Vagina (tissue), 2 donors: ENCODE data around the gene ACVRL1. TPM values are rescaled to one million over a fixed set of nuclear protein-coding genes. Genes with fewer than 3 reads are reported as not detected.

Source experiments
- DNase-seq, 2 donors: peaks; one replicate each; pipeline ENCODE4 v3.0.0-alpha.2; 2017; ENCODE audit errors: extremely low spot score in 2 of 2
- H3K27ac ChIP-seq: fragments of 200-600 bp; sonication (generic); one replicate; pipeline ENCODE4 v1.5.1; 2019
- H3K27me3 ChIP-seq: fragments of 200-600 bp; sonication (generic); one replicate; pipeline ENCODE4 v1.5.1; 2019
- H3K36me3 ChIP-seq, 2 donors: fragments of 200-600 bp; sonication (generic); one replicate each; pipeline ENCODE4 v1.5.1; 2017 to 2019
- H3K4me1 ChIP-seq: fragments of 200-600 bp; sonication (generic); one replicate; pipeline ENCODE4 v1.5.1; 2019
- H3K4me3 ChIP-seq, 2 donors: fragments of 200-600 bp; sonication (generic); 1 replicate in 1 of 2; 2 replicates in 1 of 2; pipeline ENCODE4 v1.5.1; 2016 to 2019
- H3K9me3 ChIP-seq: fragments of 200-600 bp; sonication (generic); one replicate; pipeline ENCODE4 v1.5.1; 2019
- CTCF ChIP-seq, 3 experiments: fragments of 450-650 bp in 2 of 3; fragments of 200-600 bp in 1 of 3; sonication (generic) in 1 of 3; IDR thresholded peaks; one replicate each; pipeline ENCODE4 v1.5.1; 2017 to 2019; ENCODE audit warnings: antibody characterized with exemption in 3 of 3, mild to moderate bottlenecking in 2 of 3, moderate library complexity in 2 of 3
- POLR2A ChIP-seq, 2 donors: fragments of 450-650 bp; IDR thresholded peaks; one replicate each; pipeline ENCODE4 v1.6.1; 2017; ENCODE audit warnings: antibody characterized with exemption in 2 of 2, mild to moderate bottlenecking in 2 of 2, moderate library complexity in 2 of 2
- POLR2AphosphoS5 ChIP-seq, 2 donors: sonication (generic); formaldehyde crosslinking; IDR thresholded peaks; one replicate each; pipeline ENCODE4 v1.9.0; 2017; ENCODE audit warnings: antibody characterized with exemption in 2 of 2, mild to moderate bottlenecking in 2 of 2, low read depth in 1 of 2; ENCODE audit not compliant: insufficient read depth in 1 of 2
- intact Hi-C: fragments of 100-400 bp; cut with DNase I; formaldehyde crosslinking; loops from one replicate; pipeline ENCODE4 v1.15.1; 2023
- total RNA-seq: library from RNA; depleted of rRNA; stranded (reverse); fragments of >200 nt; gene quantifications from one replicate; pipeline ENCODE4 v1.2.3, GENCODE V29; 2016

ACVRL1 gene
- total RNA-seq, 1 donor from 2014 or later = 115 TPM

DNA sequence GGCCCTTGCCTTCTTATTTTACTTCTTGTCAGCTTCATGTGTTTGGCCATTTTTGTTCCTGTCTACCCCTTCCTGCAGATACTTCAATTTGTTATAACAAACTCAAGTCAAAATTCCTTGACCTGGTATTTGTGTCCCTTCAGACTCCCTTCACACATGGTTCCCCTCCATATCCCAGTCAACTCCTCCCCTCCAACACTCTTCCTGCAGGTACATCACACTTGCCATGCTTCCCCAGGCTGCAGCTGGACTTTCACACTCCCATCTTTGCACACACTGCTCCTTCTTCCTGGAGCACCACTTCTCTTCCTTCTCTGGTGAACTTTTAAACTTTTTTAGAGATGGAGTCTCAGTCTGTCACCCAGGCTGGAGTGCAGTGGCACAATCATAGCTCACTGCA lies 39.9 kb upstream of the ACVRL1 start:
- no peak overlapping the region for H3K27ac ChIP-seq
- H3K27me3 ChIP-seq = no peaks in the 10 kb centered on the region
- no peak for TF ChIP-seq POLR2A (IDR thresholded peaks at IDR 0.05)
- TF ChIP-seq POLR2AphosphoS5 (IDR thresholded peaks at IDR 0.05; ENCODE audit: insufficient read depth in 1 of 2, low read depth in 1 of 2) = no peak
- no peak for TF ChIP-seq CTCF (IDR thresholded peaks at IDR 0.05)
- no peaks in the 10 kb centered on the region for H3K9me3 ChIP-seq
- DNase-seq = no peak
- intact Hi-C loops = no loop called here
- peaks cover 42% of the 10 kb centered on the region for H3K4me1 ChIP-seq
- no peak overlapping the region for H3K4me3 ChIP-seq
- H3K36me3 ChIP-seq = no peaks in the 10 kb centered on the region

- H3K36me3 ChIP-seq = no peaks in the 10 kb centered on the region
- TF ChIP-seq CTCF (IDR thresholded peaks at IDR 0.05) = no peak
- TF ChIP-seq POLR2AphosphoS5 (IDR thresholded peaks at IDR 0.05; ENCODE audit: insufficient read depth in 1 of 2, low read depth in 1 of 2) = no peak
- TF ChIP-seq POLR2A (IDR thresholded peaks at IDR 0.05) = no peak
- peaks cover 42% of the 10 kb centered on the region for H3K4me1 ChIP-seq
- H3K27ac ChIP-seq = no peak overlapping the region
- no peaks in the 10 kb centered on the region for H3K27me3 ChIP-seq
- no peak overlapping the region for H3K4me3 ChIP-seq
- no peaks in the 10 kb centered on the region for H3K9me3 ChIP-seq
- intact Hi-C loops = no loop called here
- DNase-seq = no peak
Measured at GRCh38 chr12:51867796-51868428, 39.4 kb upstream of the ACVRL1 start.

DNA sequence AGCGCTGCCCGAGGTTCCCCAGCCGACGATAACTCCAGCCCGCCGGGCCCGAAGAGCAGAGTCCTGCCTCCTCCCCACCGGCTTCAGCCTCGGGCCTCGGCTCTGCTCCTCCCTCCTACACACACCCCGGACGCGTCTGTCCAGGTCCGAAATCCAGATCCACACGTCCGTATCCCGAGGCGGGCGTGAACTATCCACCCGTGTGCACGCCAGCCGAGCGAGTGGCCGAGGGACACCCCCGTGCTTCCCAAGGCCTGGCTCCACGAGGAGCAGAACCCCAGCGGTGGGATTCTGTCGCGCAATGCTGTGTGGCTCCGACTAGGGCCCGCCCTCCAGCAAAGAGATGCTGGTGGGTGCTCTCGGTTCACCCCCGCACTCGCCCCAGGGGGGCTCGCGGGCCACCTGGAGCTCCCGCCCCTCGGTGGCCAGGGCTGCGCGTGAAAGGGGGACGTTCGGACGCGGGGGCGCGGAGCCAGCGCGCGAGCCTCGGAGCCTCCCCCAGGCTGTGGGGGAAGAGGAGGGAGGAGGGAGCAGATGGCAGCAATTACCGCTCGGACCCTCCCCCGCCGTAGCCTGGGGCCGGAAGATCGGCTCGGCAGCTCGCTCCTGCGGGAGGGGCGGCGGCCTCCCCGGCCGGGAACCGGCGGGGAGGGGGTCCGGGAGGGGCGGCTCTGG lies 38.3 kb upstream of the ACVRL1 start:
- Histone ChIP-seq H3K27ac (peak overlapping the region; percentile 68), H3K27me3 (no peaks in the 10 kb centered on the region)

DNA sequence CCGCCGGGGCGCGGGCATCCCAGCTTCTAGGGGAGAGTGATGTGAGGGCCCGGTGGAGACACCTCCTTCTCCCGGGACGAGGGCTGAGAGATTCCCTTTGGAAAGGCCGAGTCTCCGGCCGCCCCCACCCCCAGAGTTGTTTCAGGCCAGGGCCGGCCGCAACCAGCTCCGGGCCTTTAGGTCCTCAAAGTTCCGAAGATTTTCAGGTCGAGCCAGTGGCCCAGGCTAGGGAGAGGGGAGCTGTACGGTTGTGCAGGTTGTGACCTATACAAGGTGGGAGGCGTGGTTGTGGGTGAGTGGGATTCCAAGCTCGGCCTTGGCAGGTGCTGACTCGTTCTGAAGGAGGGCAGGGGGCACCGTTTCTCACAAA lies 37.8 kb upstream of the ACVRL1 start:
- TF ChIP-seq POLR2AphosphoS5 (IDR thresholded peaks at IDR 0.05; ENCODE audit: insufficient read depth in 1 of 2, low read depth in 1 of 2) (no peak), CTCF (IDR thresholded peaks at IDR 0.05) (no peak)
- Histone ChIP-seq H3K4me3 (peak overlapping the region; percentile 53 to 68), H3K9me3 (no peaks in the 10 kb centered on the region), H3K4me1 (peaks cover 31% of the 10 kb centered on the region), H3K27ac (peak overlapping the region; percentile 68), H3K27me3 (no peaks in the 10 kb centered on the region), H3K36me3 (no peaks in the 10 kb centered on the region)
- intact Hi-C loops = no loop called here
- DNase-seq = no peak

More for the DNA sequence above, 38.3 kb upstream of the ACVRL1 start:
- DNase-seq = no peak
- Histone ChIP-seq H3K4me1 (peaks cover 36% of the 10 kb centered on the region), H3K36me3 (no peaks in the 10 kb centered on the region), H3K9me3 (no peaks in the 10 kb centered on the region), H3K4me3 (peak overlapping the region; percentile 53 to 68)
- intact Hi-C loops = no loop called here
- TF ChIP-seq POLR2A (IDR thresholded peaks at IDR 0.05) (no peak), CTCF (IDR thresholded peaks at IDR 0.05) (no peak), POLR2AphosphoS5 (IDR thresholded peaks at IDR 0.05; ENCODE audit: insufficient read depth in 1 of 2, low read depth in 1 of 2) (peak in 1 of 2 donors; percentile 57)

DNA sequence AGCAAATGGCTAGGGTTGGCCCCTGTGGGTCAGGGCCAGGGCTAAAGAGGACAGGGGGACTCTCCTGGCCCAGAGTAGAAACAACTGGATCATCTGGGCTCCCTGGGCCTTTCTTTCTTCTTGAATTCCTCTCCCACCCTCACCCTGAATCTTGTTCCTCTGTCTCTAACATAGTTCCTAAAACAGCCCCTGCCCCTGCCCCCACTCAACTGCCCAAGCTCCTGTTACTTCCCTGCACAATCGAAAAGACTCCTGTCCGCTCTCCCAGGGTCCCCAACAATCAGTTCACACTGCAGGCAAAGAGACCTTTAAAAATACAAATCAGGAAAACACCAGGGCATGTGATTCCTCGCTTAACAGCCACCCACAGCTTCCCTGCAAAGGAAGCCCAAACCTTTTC lies 37.4 kb upstream of the ACVRL1 start:
- no peak for TF ChIP-seq POLR2A (IDR thresholded peaks at IDR 0.05)
- no peak for TF ChIP-seq CTCF (IDR thresholded peaks at IDR 0.05)
- TF ChIP-seq POLR2AphosphoS5 (IDR thresholded peaks at IDR 0.05; ENCODE audit: insufficient read depth in 1 of 2, low read depth in 1 of 2) = no peak
- Histone ChIP-seq H3K4me3 (peak overlapping the region in 1 of 2 donors; percentile 53), H3K36me3 (no peaks in the 10 kb centered on the region), H3K9me3 (no peaks in the 10 kb centered on the region), H3K4me1 (peaks cover 26% of the 10 kb centered on the region), H3K27ac (peak overlapping the region; percentile 68), H3K27me3 (no peaks in the 10 kb centered on the region)
- intact Hi-C loops = no loop called here
- DNase-seq = no peak
